NCI-H2196 treated with DMSO at 0.1 percent for 48 hours (cell line): ENCODE data around the gene COL6A3.

ENCODE experiments used
- DNase-seq: peaks from one replicate; lab custom pipeline; 2025; ENCODE audit not compliant: unreplicated experiment; lab: John Stamatoyannopoulos, UW

COL6A3 gene

GRCh38 chr2:237300739-237301138 lies 113.2 kb downstream of the COL6A3 start:
- no peak for DNase-seq

- no peak for DNase-seq
These were observed 114.1 kb downstream of the COL6A3 start for GRCh38 chr2:237299906-237300305.

GRCh38 chr2:237298151-237299118 lies 115.5 kb downstream of the COL6A3 start:
- peak; percentile 19 for DNase-seq

- no peak for DNase-seq
These were observed 116.4 kb downstream of the COL6A3 start for GRCh38 chr2:237297421-237298150.

- no peak for DNase-seq
These were observed 117.2 kb downstream of the COL6A3 start for GRCh38 chr2:237296756-237297155.

- DNase-seq: no peak
These were observed 118.0 kb downstream of the COL6A3 start for GRCh38 chr2:237295889-237296480.

- DNase-seq: no peak
These were observed 119.5 kb downstream of the COL6A3 start for GRCh38 chr2:237294460-237294859.

- no peak for DNase-seq
These were observed 120.0 kb downstream of the COL6A3 start for GRCh38 chr2:237293978-237294377.

- DNase-seq: peak; percentile 86
These were observed 122.7 kb downstream of the COL6A3 start for GRCh38 chr2:237291138-237291792.

- no peak for DNase-seq
These were observed 123.7 kb downstream of the COL6A3 start for GRCh38 chr2:237290261-237290660.

- no peak for DNase-seq
These were observed 124.8 kb downstream of the COL6A3 start for GRCh38 chr2:237289139-237289538.

GRCh38 chr2:237287872-237288271 lies 126.1 kb downstream of the COL6A3 start:
- DNase-seq: no peak

- DNase-seq: no peak
These were observed 130.6 kb downstream of the COL6A3 start for GRCh38 chr2:237283131-237283928.

- no peak for DNase-seq
These were observed 131.3 kb downstream of the COL6A3 start for GRCh38 chr2:237282568-237283128.

- no peak for DNase-seq
These were observed 132.1 kb downstream of the COL6A3 start for GRCh38 chr2:237281836-237282306.

- DNase-seq: no peak
These were observed 133.0 kb downstream of the COL6A3 start for GRCh38 chr2:237280939-237281338.

- DNase-seq: no peak
These were observed 133.7 kb downstream of the COL6A3 start for GRCh38 chr2:237280229-237280628.

- DNase-seq: no peak
These were observed 134.8 kb downstream of the COL6A3 start for GRCh38 chr2:237279012-237279768.

GRCh38 chr2:237278568-237278967 lies 135.4 kb downstream of the COL6A3 start:
- no peak for DNase-seq
